HG02623 (cell line): ENCODE data around the gene HCRTR1.

Source experiments
- ATAC-seq: cut with Tn5 transposase; IDR thresholded peaks from one replicate; pipeline ENCODE4 v1.9.1; 2021; ENCODE audit warnings: moderate library complexity; ENCODE audit not compliant: unreplicated experiment

Gene HCRTR1

GRCh38 chr1:31648641-31649357, 31.3 kb downstream of the HCRTR1 start:
- ATAC-seq: no peak

GRCh38 chr1:31650161-31651088, 32.9 kb downstream of the HCRTR1 start:
- no peak for ATAC-seq

GRCh38 chr1:31651089-31651420, 33.6 kb downstream of the HCRTR1 start:
- no peak for ATAC-seq

GRCh38 chr1:31651766-31652165, 34.3 kb downstream of the HCRTR1 start:
- no peak for ATAC-seq

GRCh38 chr1:31652891-31653499, 35.5 kb downstream of the HCRTR1 start:
- no peak for ATAC-seq

- no peak for ATAC-seq
Measured at GRCh38 chr1:31653717-31654473, 36.4 kb downstream of the HCRTR1 start.

- ATAC-seq: no peak
Measured at GRCh38 chr1:31654474-31654776, 36.9 kb downstream of the HCRTR1 start.

- no peak for ATAC-seq
Measured at GRCh38 chr1:31655104-31655503, 37.6 kb downstream of the HCRTR1 start.

GRCh38 chr1:31655756-31656155, 38.3 kb downstream of the HCRTR1 start:
- no peak for ATAC-seq

GRCh38 chr1:31657020-31657804, 39.7 kb downstream of the HCRTR1 start:
- no peak for ATAC-seq

GRCh38 chr1:31657972-31658510, 40.6 kb downstream of the HCRTR1 start:
- no peak for ATAC-seq

GRCh38 chr1:31658721-31659120, 41.2 kb downstream of the HCRTR1 start:
- no peak for ATAC-seq

GRCh38 chr1:31659889-31660288, 42.4 kb downstream of the HCRTR1 start:
- ATAC-seq: no peak

- no peak for ATAC-seq
Measured at GRCh38 chr1:31660871-31661455, 43.5 kb downstream of the HCRTR1 start.

- ATAC-seq: no peak
Measured at GRCh38 chr1:31661856-31662255, 44.4 kb downstream of the HCRTR1 start.

- no peak for ATAC-seq
Measured at GRCh38 chr1:31662463-31662862, 45.0 kb downstream of the HCRTR1 start.

GRCh38 chr1:31663622-31664452, 46.3 kb downstream of the HCRTR1 start:
- ATAC-seq: no peak

- no peak for ATAC-seq
Measured at GRCh38 chr1:31664528-31664927, 47.0 kb downstream of the HCRTR1 start.
